Measurements from ENCODE around the gene SLC25A42.

GRCh38 chr19:19079571-19079970 is 15.8 kb downstream of the SLC25A42 start:
- TF ChIP-seq CTCF (IDR thresholded peaks at IDR 0.05; ENCODE audit: low read length) (no peak), EZH2 (optimal IDR thresholded peaks at IDR 0.05; ENCODE audit: low read depth, low read length) (no peak)
